Effector memory CD8-positive, alpha-beta T cell (primary cell): Measurements from ENCODE around the gene ID1.
"Not testable (repeated sequence)": the region's sequence is repeated elsewhere in the genome, so short reads cannot be mapped to it uniquely, and the experiment has no call there.

Source experiments
- ATAC-seq: fragments of 150-1000 bp; cut with Tn5 transposase; replicated peaks from 2 replicates; pipeline ENCODE4 v1.10.0; 2021; ENCODE audit warnings: mild to moderate bottlenecking, moderate library complexity
- DNase-seq, 3 experiments: peaks; one replicate each; pipeline ENCODE4 v3.0.0; 2021
- H3K27ac Mint-ChIP-seq, 2 donors: one replicate each; pipeline ENCODE4 v1.8.0; 2022; ENCODE audit warnings: mild to moderate bottlenecking in 2 of 2, mixed read lengths in 2 of 2, moderate library complexity in 2 of 2
- H3K27me3 Mint-ChIP-seq, 2 donors: one replicate each; pipeline ENCODE4 v1.8.0; 2022; ENCODE audit warnings: mixed read lengths in 2 of 2
- H3K36me3 Mint-ChIP-seq: one replicate; pipeline ENCODE4 v1.8.0; 2022; ENCODE audit warnings: mild to moderate bottlenecking, moderate library complexity, mixed read lengths; ENCODE audit not compliant: insufficient read depth
- H3K4me1 Mint-ChIP-seq, 2 donors: one replicate each; pipeline ENCODE4 v1.8.0; 2022; ENCODE audit warnings: low read depth in 2 of 2, mixed read lengths in 2 of 2
- H3K4me3 Mint-ChIP-seq, 2 donors: one replicate each; pipeline ENCODE4 v1.8.0; 2022; ENCODE audit warnings: mild to moderate bottlenecking in 2 of 2, mixed read lengths in 2 of 2, moderate library complexity in 2 of 2
- H3K9me3 Mint-ChIP-seq, 2 donors: one replicate each; pipeline ENCODE4 v1.8.0; 2022; ENCODE audit warnings: mixed read lengths in 2 of 2

Gene ID1

DNA sequence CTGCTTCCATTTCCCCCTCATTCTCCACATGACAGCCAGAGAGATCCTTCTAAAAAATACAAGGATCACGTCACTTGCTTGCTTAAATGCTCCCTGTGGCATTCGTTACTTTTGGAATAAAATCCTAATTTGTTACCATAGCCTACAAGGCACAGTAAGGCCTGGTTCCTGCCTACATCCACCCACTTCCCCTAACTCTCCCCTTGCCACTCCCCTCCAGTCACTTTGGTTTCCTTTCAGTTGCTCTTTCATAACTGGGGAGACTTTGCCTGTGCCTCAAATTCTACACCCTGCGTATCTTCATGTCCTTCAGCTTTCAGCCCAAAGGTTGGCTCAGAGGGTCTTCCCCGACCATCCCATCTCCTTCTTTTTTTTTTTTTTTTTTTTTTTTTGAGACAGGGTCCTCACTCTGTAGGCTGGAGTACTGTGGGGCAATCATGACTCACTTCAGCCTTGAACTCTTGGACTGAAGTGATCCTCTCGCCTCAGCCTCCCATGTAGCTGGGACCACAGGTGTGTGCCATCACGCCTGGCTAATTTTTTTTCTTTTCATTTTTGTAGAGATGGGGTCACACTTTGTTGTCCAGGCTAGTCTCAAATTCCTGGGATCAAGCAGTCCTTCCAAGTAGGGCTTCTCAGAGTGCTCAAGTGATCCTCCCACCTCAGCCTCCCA lies 12.5 kb downstream of the ID1 start:
- DNase-seq (no peak), ATAC-seq (no peak)
- Mint-ChIP-seq H3K9me3 (no peaks in the 10 kb centered on the region), H3K27ac (no peak overlapping the region), H3K27me3 (peaks cover 18 to 27% of the 10 kb centered on the region in 2 donors), H3K36me3 (peaks cover 13% of the 10 kb centered on the region), H3K4me3 (no peak overlapping the region), H3K4me1 (peaks cover 0 to 4% of the 10 kb centered on the region in 2 donors)

- Mint-ChIP-seq H3K27me3 (peaks cover 18 to 27% of the 10 kb centered on the region in 2 donors), H3K4me1 (no peaks in the 10 kb centered on the region)
- ATAC-seq, result no peak
These were observed 15.2 kb downstream of the ID1 start for GRCh38 chr20:31620246-31620645.

GRCh38 chr20:31623123-31623505 lies 18.0 kb downstream of the ID1 start:
- H3K4me1 Mint-ChIP-seq, H3K27ac Mint-ChIP-seq, H3K4me3 Mint-ChIP-seq, DNase-seq, H3K9me3 Mint-ChIP-seq, H3K36me3 Mint-ChIP-seq, ATAC-seq: not testable (repeated sequence)
- H3K27me3 Mint-ChIP-seq, result peaks cover 6 to 16% of the 10 kb centered on the region in 2 donors

More at GRCh38 chr20:31620246-31620645, 15.2 kb downstream of the ID1 start:
- no peak for DNase-seq
- no peak overlapping the region for H3K27ac Mint-ChIP-seq
- H3K4me3 Mint-ChIP-seq, result no peak overlapping the region
- H3K36me3 Mint-ChIP-seq, result no peaks in the 10 kb centered on the region
- no peaks in the 10 kb centered on the region for H3K9me3 Mint-ChIP-seq

DNA sequence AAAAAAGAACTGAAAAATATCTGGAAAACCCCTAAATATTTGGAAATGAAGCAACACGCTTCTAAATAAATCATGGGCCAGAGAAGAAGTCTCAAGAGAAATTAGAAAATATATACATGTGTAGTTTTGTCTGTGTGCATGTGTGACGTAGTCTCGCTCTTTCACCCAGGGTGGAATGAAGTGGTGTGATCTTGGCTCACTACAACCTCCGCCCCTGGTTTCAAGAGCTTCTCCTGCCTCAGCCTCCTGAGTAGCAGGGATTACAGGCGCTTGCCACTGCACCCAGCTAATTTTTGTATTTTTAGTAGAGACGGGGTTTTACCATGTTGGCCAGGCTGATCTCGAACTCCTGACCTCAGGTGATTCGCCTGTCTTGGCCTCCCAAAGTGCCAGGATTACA lies 21.4 kb downstream of the ID1 start:
- H3K27ac Mint-ChIP-seq, H3K36me3 Mint-ChIP-seq, H3K27me3 Mint-ChIP-seq, ATAC-seq, H3K4me1 Mint-ChIP-seq, H3K4me3 Mint-ChIP-seq, H3K9me3 Mint-ChIP-seq, DNase-seq: not testable (repeated sequence)

DNA sequence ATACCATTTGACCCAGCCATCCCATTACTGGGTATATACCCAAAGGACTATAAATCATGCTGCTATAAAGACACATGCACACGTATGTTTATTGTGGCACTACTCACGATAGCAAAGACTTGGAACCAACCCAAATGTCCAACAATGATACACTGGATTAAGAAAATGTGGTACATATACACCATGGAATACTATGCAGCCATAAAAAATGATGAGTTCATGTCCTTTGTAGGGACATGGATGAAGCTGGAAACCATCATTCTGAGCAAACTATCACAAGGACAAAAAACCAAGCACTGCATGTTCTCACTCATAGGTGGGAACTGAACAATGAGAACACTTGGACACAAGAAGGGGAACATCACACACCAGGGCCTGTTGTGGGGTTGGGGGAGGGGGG lies 23.0 kb downstream of the ID1 start:
- H3K4me1 Mint-ChIP-seq, H3K4me3 Mint-ChIP-seq, H3K36me3 Mint-ChIP-seq, H3K27me3 Mint-ChIP-seq, H3K27ac Mint-ChIP-seq, H3K9me3 Mint-ChIP-seq, ATAC-seq, DNase-seq: not testable (repeated sequence)

- H3K4me3 Mint-ChIP-seq, result no peak overlapping the region
- no peak for DNase-seq
- peaks cover 3% of the 10 kb centered on the region for H3K36me3 Mint-ChIP-seq
- H3K4me1 Mint-ChIP-seq, result peaks cover 0 to 2% of the 10 kb centered on the region in 2 donors
- no peaks in the 10 kb centered on the region for H3K27me3 Mint-ChIP-seq
- ATAC-seq, result no peak
- H3K9me3 Mint-ChIP-seq, result no peaks in the 10 kb centered on the region
- H3K27ac Mint-ChIP-seq, result no peak overlapping the region
These were observed 25.2 kb downstream of the ID1 start for GRCh38 chr20:31630187-31630790.

- Mint-ChIP-seq H3K4me1 (peaks cover 0 to 2% of the 10 kb centered on the region in 2 donors), H3K4me3 (no peak overlapping the region), H3K27me3 (no peaks in the 10 kb centered on the region)
These were observed 27.7 kb downstream of the ID1 start for GRCh38 chr20:31632548-31633338.

DNA sequence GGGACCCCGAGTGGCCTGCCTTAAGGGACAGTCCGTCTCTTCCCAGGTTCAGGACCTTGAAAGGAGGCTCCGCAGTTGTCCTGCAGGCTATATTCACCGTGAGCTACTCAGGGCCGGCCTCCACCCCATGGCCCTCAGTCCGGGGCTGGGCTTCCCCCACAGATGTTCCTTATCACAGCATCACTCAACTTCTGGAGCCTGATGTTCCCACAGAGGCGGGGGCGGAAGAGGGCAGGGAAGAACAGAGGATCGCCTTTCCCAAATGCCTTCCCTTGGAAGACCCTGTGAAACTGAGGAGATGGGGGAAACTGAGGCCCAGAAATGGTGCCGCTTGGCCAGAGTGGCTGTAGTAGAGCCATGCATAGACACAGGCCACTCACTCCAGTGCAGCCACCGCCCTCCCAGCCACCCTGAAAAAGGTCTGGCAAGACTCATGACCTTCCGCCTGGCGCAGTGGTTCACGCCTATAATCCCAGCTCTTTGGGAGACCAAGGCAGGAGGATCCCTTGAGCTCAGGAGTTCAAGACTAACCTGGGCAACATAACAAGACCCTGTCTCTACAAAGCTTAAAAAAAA lies 28.3 kb downstream of the ID1 start:
- H3K9me3 Mint-ChIP-seq, result no peaks in the 10 kb centered on the region
- peaks cover 3% of the 10 kb centered on the region for H3K36me3 Mint-ChIP-seq
- ATAC-seq, result no peak
- H3K27me3 Mint-ChIP-seq, result no peaks in the 10 kb centered on the region
- no peak overlapping the region for H3K27ac Mint-ChIP-seq
- DNase-seq, result no peak
- H3K4me1 Mint-ChIP-seq, result peaks cover 0 to 2% of the 10 kb centered on the region in 2 donors
- H3K4me3 Mint-ChIP-seq, result no peak overlapping the region

More at GRCh38 chr20:31632548-31633338, 27.7 kb downstream of the ID1 start:
- Mint-ChIP-seq H3K27ac (no peak overlapping the region), H3K36me3 (peaks cover 3% of the 10 kb centered on the region), H3K9me3 (no peaks in the 10 kb centered on the region)
- ATAC-seq (no peak), DNase-seq (no peak)

- Mint-ChIP-seq H3K9me3 (no peaks in the 10 kb centered on the region), H3K4me3 (no peak within 1 kb of the TSS), H3K4me1 (peaks cover 1 to 4% of the 10 kb centered on the region in 2 donors), H3K36me3 (peaks cover 3% of the 10 kb centered on the region), H3K27ac (no peak within 1 kb of the TSS), H3K27me3 (peaks cover 11 to 24% of the 10 kb centered on the region in 2 donors)
- no peak for ATAC-seq
- no peak for DNase-seq
These were observed 32.6 kb downstream of the ID1 start, which contains the start of gene COX4I2 for GRCh38 chr20:31637660-31638059. TSS of gene COX4I2 (plus strand) at chr20:31637912. CDS start at chr20:31639018, 1,106 bp downstream.

GRCh38 chr20:31638317-31638716 lies 33.2 kb downstream of the ID1 start:
- Mint-ChIP-seq H3K4me3 (no peak overlapping the region), H3K27me3 (peaks cover 11 to 31% of the 10 kb centered on the region in 2 donors), H3K36me3 (peaks cover 3% of the 10 kb centered on the region), H3K9me3 (no peaks in the 10 kb centered on the region), H3K4me1 (peaks cover 7 to 10% of the 10 kb centered on the region in 2 donors), H3K27ac (no peak overlapping the region)
- DNase-seq, result no peak
- ATAC-seq, result no peak

- DNase-seq, result no peak
- no peak for ATAC-seq
- Mint-ChIP-seq H3K4me3 (no peak overlapping the region), H3K4me1 (peaks cover 7 to 12% of the 10 kb centered on the region in 2 donors), H3K36me3 (peaks cover 3% of the 10 kb centered on the region), H3K27ac (no peak overlapping the region), H3K27me3 (peaks cover 11 to 36% of the 10 kb centered on the region in 2 donors), H3K9me3 (no peaks in the 10 kb centered on the region)
These were observed 33.7 kb downstream of the ID1 start for GRCh38 chr20:31638816-31639215.

DNA sequence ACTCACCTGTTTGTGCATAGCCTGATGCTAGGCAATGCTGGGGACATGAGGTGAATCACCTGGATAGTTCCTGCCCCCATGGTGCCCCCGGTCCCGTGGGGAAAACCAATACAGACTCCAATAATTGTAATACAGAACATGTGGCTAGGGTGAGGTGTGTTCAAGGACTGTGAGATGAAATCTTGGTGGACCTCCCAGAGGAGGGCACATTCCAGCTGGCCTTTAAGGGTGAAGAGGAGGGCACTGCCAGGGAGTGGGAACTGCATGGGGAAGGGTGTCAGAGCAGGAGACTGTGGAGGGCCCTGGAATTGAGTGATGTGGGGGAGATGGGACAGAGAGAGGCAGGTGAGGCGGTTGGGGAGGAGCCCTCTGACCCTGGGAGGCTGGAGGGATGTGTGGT lies 35.2 kb downstream of the ID1 start:
- Mint-ChIP-seq H3K4me1 (peaks cover 7 to 10% of the 10 kb centered on the region in 2 donors), H3K27ac (no peak overlapping the region), H3K4me3 (no peak overlapping the region), H3K36me3 (peaks cover 3% of the 10 kb centered on the region), H3K27me3 (peaks cover 11 to 50% of the 10 kb centered on the region in 2 donors), H3K9me3 (no peaks in the 10 kb centered on the region)
- ATAC-seq, result no peak
- no peak for DNase-seq

DNA sequence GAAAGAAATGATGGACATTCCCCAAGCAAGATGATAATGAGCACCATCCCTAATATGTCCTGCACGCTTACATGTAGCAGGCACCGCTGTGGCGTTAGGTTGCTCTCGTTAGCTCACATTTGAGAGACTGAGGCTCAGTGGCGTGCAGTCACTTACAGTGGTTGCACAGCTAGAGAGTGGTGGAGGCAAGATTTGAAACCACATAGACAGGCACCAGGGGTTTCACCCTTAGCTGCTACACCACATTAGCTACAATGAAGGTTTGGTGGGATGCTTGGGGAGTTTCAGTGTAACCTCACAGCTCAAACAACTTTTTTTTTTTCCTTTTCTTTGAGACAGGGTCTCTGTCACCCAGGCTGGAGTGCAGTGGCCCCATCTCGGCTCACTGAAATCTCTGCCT lies 36.3 kb downstream of the ID1 start:
- H3K4me1 Mint-ChIP-seq, result peaks cover 7 to 10% of the 10 kb centered on the region in 2 donors
- peaks cover 3% of the 10 kb centered on the region for H3K36me3 Mint-ChIP-seq
- ATAC-seq, result peak; percentile 19
- H3K9me3 Mint-ChIP-seq, result no peaks in the 10 kb centered on the region
- no peak overlapping the region for H3K4me3 Mint-ChIP-seq
- no peak for DNase-seq
- H3K27me3 Mint-ChIP-seq, result peaks cover 11 to 51% of the 10 kb centered on the region in 2 donors
- H3K27ac Mint-ChIP-seq, result no peak overlapping the region
